HG02970 (cell line): ENCODE measurements around the gene SCGB1C1.

ENCODE experiments used
- ATAC-seq: cut with Tn5 transposase; IDR thresholded peaks from one replicate; pipeline ENCODE4 v1.9.1; 2021; ENCODE audit warnings: mild to moderate bottlenecking, moderate library complexity, moderate number of reproducible peaks; ENCODE audit not compliant: unreplicated experiment, low FRiP score

The SCGB1C1 gene

DNA sequence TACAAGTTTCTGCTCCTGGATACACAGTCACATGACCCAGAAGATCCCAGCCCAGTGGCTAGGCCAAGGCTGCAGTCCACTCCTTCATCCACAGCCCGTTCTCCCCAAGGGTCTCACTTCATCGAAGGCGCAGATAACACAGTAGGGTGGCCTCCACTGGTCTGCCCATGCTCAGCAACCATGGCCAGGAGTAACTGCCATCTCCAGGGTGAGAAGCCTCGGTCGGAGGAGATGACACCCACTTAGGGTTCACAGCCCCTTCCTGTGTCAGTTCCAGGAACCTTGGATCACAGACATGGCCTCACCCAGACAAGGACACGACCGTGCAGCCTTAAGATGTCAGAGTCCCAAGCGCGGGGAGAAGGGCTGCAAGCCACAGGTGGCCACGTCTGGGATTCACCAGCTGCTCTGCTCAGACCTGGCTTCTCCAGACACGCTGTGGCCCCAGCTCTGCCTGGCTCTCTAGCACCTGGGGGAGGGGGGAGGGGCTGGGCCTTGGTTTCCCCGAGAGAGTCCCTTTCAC is 11.8 kb downstream of the SCGB1C1 start:
- ATAC-seq = no peak

GRCh38 chr11:205221-206001 is 12.5 kb downstream of the SCGB1C1 start:
- ATAC-seq = no peak

DNA sequence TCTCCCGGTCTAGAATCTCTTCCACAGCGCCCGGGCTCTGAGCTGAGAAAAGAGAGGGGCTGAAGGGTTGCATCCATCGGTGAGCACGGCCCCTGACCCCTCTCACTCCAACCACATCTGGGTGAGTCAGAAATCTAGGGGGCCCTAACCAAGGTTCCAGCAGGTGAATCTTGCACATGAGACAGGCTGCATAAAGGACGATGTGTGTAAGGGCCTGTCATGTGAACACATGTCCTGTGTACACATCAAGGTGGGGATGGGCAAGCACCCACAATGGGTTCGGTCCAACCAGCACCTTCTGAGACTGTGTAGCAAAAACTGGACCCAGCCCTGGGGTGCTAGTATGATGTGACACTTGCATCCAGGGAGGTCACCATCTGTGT is 13.1 kb downstream of the SCGB1C1 start:
- no peak for ATAC-seq

- no peak for ATAC-seq
Measured at GRCh38 chr11:206526-207207, 13.8 kb downstream of the SCGB1C1 start.

- ATAC-seq = peak; percentile 91
Measured at GRCh38 chr11:207208-207862, 14.5 kb downstream of the SCGB1C1 start, which contains the start of the genes BET1L and RIC8A. BET1L (minus strand) TSS chr11:207399; CDS start chr11:207321, 78 bp downstream. RIC8A (plus strand) TSS chr11:207708; CDS start chr11:208855, 1,147 bp downstream.

- no peak for ATAC-seq
Measured at GRCh38 chr11:207863-208180, 14.9 kb downstream of the SCGB1C1 start.

DNA sequence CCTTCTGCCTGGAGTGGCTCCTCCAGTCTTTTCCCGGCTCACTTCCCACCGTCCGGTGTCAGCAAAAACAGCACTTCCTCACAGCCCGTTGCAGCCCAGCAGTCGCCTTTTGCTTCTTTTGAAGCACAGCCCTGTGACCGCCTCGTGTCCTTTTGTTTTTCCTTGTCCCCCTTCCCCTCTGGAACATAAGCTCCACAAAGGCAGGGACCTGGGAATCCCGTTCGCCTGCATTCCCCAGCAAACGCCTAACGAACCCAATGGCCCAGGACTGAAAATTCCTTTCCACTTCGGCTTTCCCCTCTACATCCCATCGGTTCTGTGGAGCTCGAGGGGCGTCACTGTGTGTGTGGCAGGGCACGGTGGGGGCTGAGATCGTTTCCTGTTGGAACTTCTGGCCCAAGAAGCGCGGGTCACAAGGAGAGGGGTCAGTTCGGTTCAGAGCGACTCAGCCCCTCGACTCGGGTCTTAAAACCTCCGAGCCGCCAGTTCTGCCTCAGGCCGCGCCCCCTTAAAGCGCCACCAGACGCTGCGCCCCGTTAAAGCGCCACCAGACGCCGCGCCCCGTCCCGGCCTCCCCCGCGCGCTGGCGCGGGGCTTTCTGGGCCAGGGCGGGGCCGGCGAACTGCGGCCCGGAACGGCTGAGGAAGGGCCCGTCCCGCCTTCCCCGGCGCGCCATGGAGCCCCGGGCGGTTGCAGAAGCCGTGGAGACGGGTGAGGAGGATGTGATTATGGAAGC is 15.5 kb downstream of the SCGB1C1 start:
- ATAC-seq = peak; percentile 38

DNA sequence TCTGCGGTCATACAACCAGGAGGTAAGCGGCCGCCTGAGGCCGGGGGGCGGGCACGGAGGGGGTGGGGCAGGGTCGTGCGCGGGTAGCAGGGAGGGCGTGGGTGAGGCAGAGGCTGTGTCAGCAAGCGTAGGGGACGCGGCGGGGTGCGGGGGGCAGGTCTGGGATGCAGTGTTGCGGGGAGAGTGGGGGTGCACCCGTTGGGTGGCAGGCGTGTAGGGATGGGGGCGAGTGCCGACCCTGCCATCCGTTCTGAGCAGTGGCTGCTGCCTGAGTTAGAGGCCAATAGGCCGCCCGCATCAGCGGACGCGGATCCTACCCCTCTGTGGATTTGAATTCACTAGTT is 16.0 kb downstream of the SCGB1C1 start:
- no peak for ATAC-seq

- ATAC-seq = no peak
Measured at GRCh38 chr11:209275-210121, 16.6 kb downstream of the SCGB1C1 start.

- ATAC-seq = no peak
Measured at GRCh38 chr11:210122-210802, 17.4 kb downstream of the SCGB1C1 start.

- no peak for ATAC-seq
Measured at GRCh38 chr11:210803-211180, 17.9 kb downstream of the SCGB1C1 start.

- ATAC-seq = no peak
Measured at GRCh38 chr11:211295-211694, 18.4 kb downstream of the SCGB1C1 start.

DNA sequence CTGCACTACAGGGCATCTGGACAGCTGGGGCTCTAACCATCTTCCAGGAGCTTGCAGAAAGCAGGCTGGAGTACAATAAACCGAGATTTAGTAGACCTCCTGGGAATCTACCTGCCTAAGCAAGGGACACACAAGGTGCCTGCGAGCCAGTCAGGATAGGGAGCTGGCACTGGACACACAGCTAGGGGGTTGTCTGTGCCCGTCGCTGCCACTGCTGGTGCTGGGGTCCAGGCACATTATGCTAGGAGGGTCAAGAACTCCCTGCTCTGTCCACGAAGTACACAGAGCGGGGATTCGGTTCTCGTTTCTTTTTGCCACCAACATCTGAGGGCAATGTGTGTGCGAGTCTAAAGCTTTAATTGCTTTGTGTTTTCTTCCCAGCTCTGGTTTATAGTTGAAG is 18.9 kb downstream of the SCGB1C1 start:
- ATAC-seq = no peak

GRCh38 chr11:212150-213100 is 19.5 kb downstream of the SCGB1C1 start:
- ATAC-seq = no peak

DNA sequence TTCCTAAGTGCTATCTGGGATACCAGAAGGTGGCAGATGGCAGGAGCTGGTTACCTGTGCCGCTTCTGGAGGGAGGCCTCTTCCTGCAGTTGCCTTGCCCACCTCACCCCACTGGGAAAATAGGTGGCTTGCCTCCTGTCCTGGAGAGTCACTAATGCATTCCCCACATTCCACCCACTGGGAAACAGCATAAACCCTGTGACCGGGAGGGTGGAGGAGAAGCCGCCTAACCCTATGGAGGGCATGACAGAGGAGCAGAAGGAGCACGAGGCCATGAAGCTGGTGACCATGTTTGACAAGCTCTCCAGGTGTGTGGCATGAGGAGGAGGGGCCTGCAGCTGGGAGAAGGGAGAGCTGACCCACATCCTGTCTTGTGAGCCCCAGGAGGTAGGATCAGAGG is 20.2 kb downstream of the SCGB1C1 start:
- no peak for ATAC-seq

GRCh38 chr11:214083-214482 is 21.2 kb downstream of the SCGB1C1 start:
- no peak for ATAC-seq

DNA sequence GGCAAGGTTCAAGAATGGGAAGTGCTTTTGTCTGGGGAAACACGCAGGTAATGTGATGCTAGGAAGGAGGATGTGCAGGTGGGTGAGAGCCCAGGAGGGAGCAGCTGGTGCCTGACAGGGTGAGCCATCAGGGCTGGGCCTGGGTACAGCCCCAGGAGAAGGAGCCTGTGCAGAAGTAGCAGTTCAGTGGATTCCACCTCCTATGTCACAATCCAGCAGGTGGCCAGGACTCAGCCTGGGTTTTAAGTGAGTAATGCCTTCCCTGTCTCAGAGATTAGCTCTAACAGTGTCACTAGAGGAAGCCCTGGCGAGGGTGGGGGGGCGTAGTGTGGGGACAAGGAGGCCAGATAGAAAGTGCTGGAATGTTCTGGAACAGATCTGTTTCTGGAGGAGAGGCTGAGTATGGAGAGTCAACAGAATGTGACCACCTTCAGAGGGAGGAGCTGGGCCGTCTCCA is 22.7 kb downstream of the SCGB1C1 start:
- no peak for ATAC-seq
